ENCODE results near the gene ATP13A4. TPM values are rescaled to one million over a fixed set of nuclear protein-coding genes. Genes with fewer than 3 reads are reported as not detected.

The ATP13A4 gene
- total RNA-seq, 1 experiment from 2014 or later, result not detected

- H3K9me3 Mint-ChIP-seq (ENCODE audit: unreplicated experiment), result no peaks in the 10 kb centered on the region
- peaks cover 33% of the 10 kb centered on the region for H3K4me1 Mint-ChIP-seq (ENCODE audit: insufficient read depth, unreplicated experiment)
- TF ChIP-seq, protein P1, sequence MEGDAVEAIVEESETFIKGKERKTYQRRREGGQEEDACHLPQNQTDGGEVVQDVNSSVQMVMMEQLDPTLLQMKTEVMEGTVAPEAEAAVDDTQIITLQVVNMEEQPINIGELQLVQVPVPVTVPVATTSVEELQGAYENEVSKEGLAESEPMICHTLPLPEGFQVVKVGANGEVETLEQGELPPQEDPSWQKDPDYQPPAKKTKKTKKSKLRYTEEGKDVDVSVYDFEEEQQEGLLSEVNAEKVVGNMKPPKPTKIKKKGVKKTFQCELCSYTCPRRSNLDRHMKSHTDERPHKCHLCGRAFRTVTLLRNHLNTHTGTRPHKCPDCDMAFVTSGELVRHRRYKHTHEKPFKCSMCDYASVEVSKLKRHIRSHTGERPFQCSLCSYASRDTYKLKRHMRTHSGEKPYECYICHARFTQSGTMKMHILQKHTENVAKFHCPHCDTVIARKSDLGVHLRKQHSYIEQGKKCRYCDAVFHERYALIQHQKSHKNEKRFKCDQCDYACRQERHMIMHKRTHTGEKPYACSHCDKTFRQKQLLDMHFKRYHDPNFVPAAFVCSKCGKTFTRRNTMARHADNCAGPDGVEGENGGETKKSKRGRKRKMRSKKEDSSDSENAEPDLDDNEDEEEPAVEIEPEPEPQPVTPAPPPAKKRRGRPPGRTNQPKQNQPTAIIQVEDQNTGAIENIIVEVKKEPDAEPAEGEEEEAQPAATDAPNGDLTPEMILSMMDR (IDR thresholded peaks at IDR 0.05; ENCODE audit: unreplicated experiment), result no peak
- POLR2A ChIA-PET, result no interaction called here
- H3K27me3 Mint-ChIP-seq (ENCODE audit: insufficient read depth, unreplicated experiment), result no peaks in the 10 kb centered on the region
- H3K4me3 Mint-ChIP-seq (ENCODE audit: unreplicated experiment), result peak overlapping the region; percentile 9
- BruUV-seq (replicated peaks), result no TSS peak
- intact Hi-C loops (cut with micrococcal nuclease), result no loop called here
- CTCF ChIA-PET, result interaction anchor here (0.6 to 1.3 kb wide), 2 partner anchors 783 to 1514 kb away, joined by 5 to 6 read pairs; no protein-coding TSS in a partner anchor
- H3K27ac Mint-ChIP-seq (ENCODE audit: low read depth, unreplicated experiment), result no peak overlapping the region
- H3K36me3 Mint-ChIP-seq (ENCODE audit: insufficient read depth, unreplicated experiment), result peaks cover 22% of the 10 kb centered on the region
- no peak for DNase-seq (ENCODE audit: unreplicated experiment)
These were observed 41.3 kb upstream of the ATP13A4 start for GRCh38 chr3:193595939-193596487.

DNA sequence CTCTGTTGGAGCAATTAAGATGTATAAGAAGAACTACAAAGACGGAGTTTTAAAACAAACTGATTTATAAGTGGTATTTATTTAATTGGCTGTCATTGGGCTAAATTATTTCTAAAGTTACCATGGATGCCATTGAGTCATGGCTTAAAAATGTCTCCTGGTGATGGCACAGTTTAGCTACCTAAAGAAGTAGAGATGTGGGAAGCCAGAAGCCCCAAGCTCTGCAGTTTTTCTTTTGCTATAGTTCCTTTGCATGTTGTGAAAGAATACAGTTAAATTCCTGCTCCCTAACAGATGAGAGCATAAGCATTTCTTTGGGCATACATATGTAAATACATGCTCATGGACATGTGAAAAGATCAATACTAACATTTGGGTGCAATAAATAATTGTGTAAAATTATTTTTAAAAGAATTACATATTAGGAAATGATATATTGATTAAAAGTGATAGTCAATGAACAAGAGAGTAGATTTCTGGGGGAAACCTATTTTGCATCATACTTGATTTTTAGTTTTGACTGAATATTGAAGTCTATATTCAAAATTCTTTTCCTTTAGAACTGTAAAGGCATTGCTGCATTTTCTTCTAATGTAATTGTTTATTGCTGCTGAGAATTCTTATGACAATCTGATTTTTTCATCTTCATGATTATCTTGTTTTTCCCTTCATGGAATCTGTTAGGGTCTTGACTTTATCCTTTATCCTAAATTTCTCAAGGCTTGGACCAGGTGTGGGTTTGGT, 40.4 kb upstream of the ATP13A4 start:
- CTCF ChIA-PET, result interaction anchor here (0.6 to 1.3 kb wide), 4 partner anchors 130 to 1514 kb away, joined by 3 to 6 read pairs (median 4); no protein-coding TSS in a partner anchor
- DNase-seq (ENCODE audit: unreplicated experiment), result no peak
- peaks cover 22% of the 10 kb centered on the region for H3K36me3 Mint-ChIP-seq (ENCODE audit: insufficient read depth, unreplicated experiment)
- no peaks in the 10 kb centered on the region for H3K27me3 Mint-ChIP-seq (ENCODE audit: insufficient read depth, unreplicated experiment)
- intact Hi-C loops (cut with micrococcal nuclease), result no loop called here
- BruUV-seq (replicated peaks), result no TSS peak
- POLR2A ChIA-PET, result no interaction called here
- H3K9me3 Mint-ChIP-seq (ENCODE audit: unreplicated experiment), result no peaks in the 10 kb centered on the region
- H3K4me1 Mint-ChIP-seq (ENCODE audit: insufficient read depth, unreplicated experiment), result peaks cover 36% of the 10 kb centered on the region
- TF ChIP-seq, protein P1 (IDR thresholded peaks at IDR 0.05; ENCODE audit: unreplicated experiment), result no peak
- peak overlapping the region; percentile 100 for H3K4me3 Mint-ChIP-seq (ENCODE audit: unreplicated experiment)
- no peak overlapping the region for H3K27ac Mint-ChIP-seq (ENCODE audit: low read depth, unreplicated experiment)

GRCh38 chr3:193593668-193594030, 39.0 kb upstream of the ATP13A4 start:
- POLR2A ChIA-PET, result interaction anchor here (0.7 to 1.0 kb wide), 6 partner anchors 8 to 1078 kb away, joined by 3 to 7 read pairs (median 3); partner anchors contain the start of gene LSG1
- Mint-ChIP-seq H3K27me3 (ENCODE audit: insufficient read depth, unreplicated experiment) (no peaks in the 10 kb centered on the region), H3K4me1 (ENCODE audit: insufficient read depth, unreplicated experiment) (peaks cover 42% of the 10 kb centered on the region), H3K9me3 (ENCODE audit: unreplicated experiment) (no peaks in the 10 kb centered on the region), H3K27ac (ENCODE audit: low read depth, unreplicated experiment) (peak overlapping the region; percentile 98), H3K4me3 (ENCODE audit: unreplicated experiment) (peak overlapping the region; percentile 100), H3K36me3 (ENCODE audit: insufficient read depth, unreplicated experiment) (peaks cover 16% of the 10 kb centered on the region)
- BruUV-seq (replicated peaks), result no TSS peak
- TF ChIP-seq, protein P1 (IDR thresholded peaks at IDR 0.05; ENCODE audit: unreplicated experiment), result no peak
- CTCF ChIA-PET, result interaction anchor here (0.6 kb wide), 1 partner anchor 131 kb away, joined by 3 read pairs; no protein-coding TSS in a partner anchor
- intact Hi-C loops (cut with micrococcal nuclease), result no loop called here
- peak; percentile 34 for DNase-seq (ENCODE audit: unreplicated experiment)

DNA sequence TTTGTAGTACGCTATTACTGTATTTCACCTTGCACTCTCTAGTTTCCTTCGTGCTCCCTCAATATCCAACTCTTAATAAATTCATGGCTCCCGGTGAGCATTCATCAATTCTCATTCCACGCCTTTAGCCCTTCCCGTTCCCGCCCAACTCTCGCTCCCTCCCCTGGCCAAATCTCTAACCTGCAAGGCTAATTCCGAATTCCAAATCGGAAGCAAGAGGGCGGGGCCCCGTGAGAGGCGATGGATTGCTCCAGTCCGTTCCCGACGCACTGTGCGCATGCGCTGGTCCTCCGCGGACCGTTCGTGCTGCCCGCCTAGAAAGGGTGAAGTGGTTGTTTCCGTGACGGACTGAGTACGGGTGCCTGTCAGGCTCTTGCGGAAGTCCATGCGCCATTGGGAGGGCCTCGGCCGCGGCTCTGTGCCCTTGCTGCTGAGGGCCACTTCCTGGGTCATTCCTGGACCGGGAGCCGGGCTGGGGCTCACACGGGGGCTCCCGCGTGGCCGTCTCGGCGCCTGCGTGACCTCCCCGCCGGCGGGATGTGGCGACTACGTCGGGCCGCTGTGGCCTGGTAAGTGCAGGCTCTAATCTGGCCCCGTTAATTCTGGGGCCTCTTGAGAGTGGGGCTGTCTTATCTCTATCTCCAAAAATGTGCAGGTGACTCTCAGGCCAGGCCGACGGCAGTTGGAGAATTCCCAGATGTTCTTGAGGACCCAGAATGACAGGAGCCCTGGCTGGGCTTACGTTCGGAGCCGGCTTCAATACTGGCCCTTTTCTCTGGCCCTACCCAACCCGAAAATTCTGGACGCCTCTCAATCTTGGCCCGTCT, 38.4 kb upstream of the ATP13A4 start, which contains the start of gene OPA1:
TSS of gene OPA1 (plus strand) at position 368 of the 827 bp plus-strand sequence. CDS start at position 538, 170 bp downstream.
- Mint-ChIP-seq H3K4me3 (ENCODE audit: unreplicated experiment) (peak within 1 kb of the TSS; percentile 100), H3K27ac (ENCODE audit: low read depth, unreplicated experiment) (peak within 1 kb of the TSS; percentile 98), H3K36me3 (ENCODE audit: insufficient read depth, unreplicated experiment) (peaks cover 15% of the 10 kb centered on the region), H3K4me1 (ENCODE audit: insufficient read depth, unreplicated experiment) (peaks cover 37% of the 10 kb centered on the region), H3K9me3 (ENCODE audit: unreplicated experiment) (no peaks in the 10 kb centered on the region), H3K27me3 (ENCODE audit: insufficient read depth, unreplicated experiment) (no peaks in the 10 kb centered on the region)
- TF ChIP-seq, protein P1 (IDR thresholded peaks at IDR 0.05; ENCODE audit: unreplicated experiment), result peak; percentile 11
- ChIA-PET CTCF (interaction anchor here (0.6 kb wide), 1 partner anchor 131 kb away, joined by 3 read pairs; no protein-coding TSS in a partner anchor), POLR2A (interaction anchor here (0.6 to 1.0 kb wide), 2 partner anchors 676 to 1041 kb away, joined by 3 read pairs; no protein-coding TSS in a partner anchor)
- BruUV-seq (replicated peaks), result no TSS peak
- peak; percentile 99 for DNase-seq (ENCODE audit: unreplicated experiment)
- intact Hi-C loops (cut with micrococcal nuclease), result no loop called here
